HG03103 (cell line): ENCODE results near the gene TMEM209.
"Not testable (repeated sequence)": the region's sequence is repeated elsewhere in the genome, so short reads cannot be mapped to it uniquely, and the experiment has no call there.

Source experiments
- ATAC-seq: cut with Tn5 transposase; IDR thresholded peaks from one replicate; pipeline ENCODE4 v1.9.1; 2021; ENCODE audit warnings: low read depth; ENCODE audit not compliant: unreplicated experiment

The TMEM209 gene

GRCh38 chr7:130219871-130220270 is 14.7 kb upstream of the TMEM209 start:
- no peak for ATAC-seq

DNA sequence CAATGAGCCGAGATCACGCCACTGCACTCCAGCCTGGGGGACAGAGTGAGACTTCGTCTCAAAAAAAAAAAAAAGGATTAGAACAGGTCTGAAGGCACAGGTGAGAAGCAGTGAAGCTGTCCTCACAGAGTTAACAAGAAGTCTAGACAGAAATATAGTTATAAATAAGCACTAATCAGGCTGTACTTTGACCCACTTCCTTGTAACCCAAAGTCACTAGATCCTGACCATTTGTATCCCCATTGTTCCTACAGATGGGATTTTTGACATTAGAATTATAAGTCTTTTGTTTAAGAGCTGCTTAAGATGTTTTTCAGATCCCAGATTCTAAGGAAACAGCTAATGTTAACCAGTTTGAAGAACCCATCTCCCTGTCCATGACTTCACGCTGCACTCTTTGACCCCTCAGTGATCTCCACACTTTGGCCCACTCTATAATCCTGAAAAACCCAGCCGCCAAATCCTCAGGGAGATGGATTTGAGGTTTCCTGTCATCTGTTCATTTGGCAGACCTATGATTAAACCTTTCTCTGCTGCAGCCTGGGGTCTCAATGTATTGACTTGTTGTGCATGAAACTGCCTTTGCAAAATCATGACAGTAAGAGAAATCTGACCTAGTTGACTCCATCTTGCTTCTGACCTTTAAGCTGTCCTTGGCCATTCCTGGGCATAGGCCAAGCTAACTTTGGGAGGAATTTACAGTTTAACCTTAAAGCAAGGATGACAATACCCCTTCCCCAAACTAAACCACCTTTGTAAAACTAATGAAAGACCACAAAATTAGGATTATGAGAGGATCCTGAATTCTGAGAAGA is 13.8 kb upstream of the TMEM209 start:
- no peak for ATAC-seq

DNA sequence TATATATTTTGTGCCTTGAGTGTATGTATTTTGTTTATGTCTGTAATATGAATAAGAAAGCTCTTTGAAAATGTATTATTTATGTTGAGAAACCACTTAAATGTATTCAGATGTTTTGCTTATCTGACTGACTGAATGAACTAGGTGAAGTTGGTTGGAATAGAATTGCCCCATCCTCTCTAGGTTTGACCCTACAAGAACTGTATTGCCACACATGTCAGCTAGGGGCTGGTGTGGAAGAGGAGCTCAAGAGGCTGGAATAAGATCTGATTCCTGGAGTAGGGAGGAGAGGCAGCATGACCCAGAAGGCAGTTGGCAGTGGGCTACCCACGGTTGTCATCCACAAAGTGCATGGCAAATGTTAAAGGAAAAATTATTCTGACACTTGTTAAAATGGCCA is 11.5 kb upstream of the TMEM209 start:
- no peak for ATAC-seq

- no peak for ATAC-seq
Measured at GRCh38 chr7:130216025-130216424, 10.8 kb upstream of the TMEM209 start.

- no peak for ATAC-seq
Measured at GRCh38 chr7:130213828-130214227, 8.6 kb upstream of the TMEM209 start.

DNA sequence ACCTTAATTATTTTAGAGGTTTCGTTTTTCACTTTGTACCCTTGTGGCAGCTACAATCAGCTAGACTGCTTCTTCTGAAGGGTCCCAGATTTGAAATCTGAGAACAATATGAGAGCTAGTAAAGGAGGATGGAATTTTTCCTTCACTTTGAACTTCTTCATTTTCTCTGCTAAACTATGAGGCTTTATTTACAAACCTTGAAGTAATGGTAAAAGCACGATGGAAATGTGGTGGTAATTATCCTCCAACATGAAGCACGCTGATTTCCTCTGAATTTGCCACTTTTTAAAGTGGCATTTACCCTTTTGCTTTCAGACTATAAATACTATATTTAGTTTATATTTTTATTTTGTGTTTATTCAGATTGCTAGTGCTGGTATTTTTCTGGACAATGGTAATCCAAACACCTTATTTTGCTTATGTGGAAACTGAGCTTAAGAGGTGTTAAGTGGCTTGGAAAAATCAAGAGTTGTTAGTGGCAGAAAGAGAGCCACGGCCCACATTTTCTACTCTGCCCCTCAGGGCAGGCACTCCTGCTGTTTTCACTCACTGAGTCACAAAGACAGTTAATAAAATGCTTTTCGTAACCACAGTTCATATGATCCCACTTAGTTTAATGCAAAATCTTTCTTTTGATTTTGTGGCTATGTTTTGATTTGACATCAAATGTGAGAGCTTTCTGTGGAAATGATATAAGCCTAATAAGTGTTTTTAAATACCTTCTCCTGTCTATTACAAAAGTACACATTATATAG is 5.2 kb upstream of the TMEM209 start:
- ATAC-seq = no peak

GRCh38 chr7:130208516-130208915 is 3.3 kb upstream of the TMEM209 start:
- ATAC-seq = no peak

DNA sequence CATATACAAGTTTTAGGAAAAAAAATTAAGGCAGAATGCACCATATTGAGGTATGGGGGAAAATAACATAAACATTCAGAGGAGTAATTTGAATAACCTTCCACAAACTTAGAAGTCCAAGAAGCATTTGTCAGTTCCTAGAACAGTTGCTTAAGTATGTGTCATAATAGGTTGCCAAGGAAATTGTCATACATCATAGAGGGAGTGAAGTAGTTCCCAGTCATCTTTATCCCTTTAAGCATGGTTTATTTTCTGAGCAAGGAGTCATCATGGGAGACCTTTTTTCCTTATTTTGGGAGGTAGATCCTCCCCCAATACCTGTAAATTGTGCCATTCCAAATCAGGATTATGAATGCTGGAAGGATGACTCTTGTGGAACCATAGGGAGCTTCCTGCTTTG is 2.4 kb upstream of the TMEM209 start, which contains the start of gene SSMEM1:
TSS of gene SSMEM1 (plus strand) at position 219 of the 400 bp plus-strand sequence. CDS start at position 270, 51 bp downstream.
- no peak for ATAC-seq

- no peak for ATAC-seq
Measured at GRCh38 chr7:130207033-130207432, 1.8 kb upstream of the TMEM209 start.

DNA sequence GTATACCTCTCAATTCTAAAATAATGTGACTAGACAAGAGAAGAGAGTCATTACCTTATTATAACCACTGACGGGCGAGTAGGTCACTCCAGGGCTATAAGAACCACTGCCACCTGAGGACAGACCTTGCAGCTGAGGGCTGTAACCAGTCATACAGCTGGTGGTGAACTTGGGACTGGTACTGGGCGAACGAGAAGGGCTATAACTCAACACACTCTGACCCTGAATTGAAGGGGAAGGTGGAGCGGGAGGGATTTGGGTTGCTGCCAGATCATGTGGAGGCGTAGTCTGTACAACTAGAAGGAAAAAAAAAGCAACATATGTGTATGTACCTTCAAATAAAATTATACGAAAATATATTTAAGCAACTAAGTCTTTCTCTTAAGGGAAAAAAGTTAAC is 3.4 kb downstream of the TMEM209 start:
- no peak for ATAC-seq

- ATAC-seq = no peak
Measured at GRCh38 chr7:130197094-130197493, 8.1 kb downstream of the TMEM209 start.

DNA sequence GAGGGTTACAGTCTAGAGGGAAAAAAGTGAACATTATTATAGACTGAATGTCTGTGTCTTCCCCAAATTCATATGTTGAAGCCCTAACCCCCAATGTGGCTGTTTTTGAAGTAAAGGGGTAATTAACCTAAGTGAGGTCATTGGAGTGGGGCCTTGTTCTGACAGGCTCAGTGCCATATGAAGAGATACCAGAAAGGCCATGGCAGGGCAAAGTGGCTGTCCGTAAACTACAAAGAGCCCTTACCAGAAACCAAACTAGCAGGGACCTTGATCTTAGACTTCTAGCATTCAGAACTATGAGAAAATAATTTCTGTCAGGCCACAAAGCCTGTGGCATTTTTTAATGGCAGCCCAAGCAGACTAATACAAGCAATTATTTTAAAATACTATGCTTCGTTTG is 8.7 kb downstream of the TMEM209 start:
- no peak for ATAC-seq

- ATAC-seq = no peak
Measured at GRCh38 chr7:130195396-130195795, 9.8 kb downstream of the TMEM209 start.

DNA sequence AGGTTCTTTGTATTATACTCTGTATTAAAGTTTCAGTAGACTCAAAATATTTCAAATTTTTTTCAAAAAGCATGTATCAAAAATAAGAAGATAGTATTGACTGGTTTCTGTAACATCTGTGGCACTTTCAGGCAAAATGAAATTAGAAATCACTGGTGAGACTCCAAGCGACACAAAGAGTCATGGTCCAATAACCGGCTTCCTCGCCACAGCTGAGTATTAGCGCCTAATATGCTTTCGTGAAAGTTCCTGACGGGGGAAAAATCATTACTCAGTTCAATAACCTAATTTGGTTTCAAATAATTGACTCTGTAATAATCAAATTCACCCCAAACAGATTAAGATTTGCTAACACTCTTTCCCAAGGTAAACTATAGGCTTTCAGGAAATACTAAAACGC is 13.4 kb downstream of the TMEM209 start:
- no peak for ATAC-seq

DNA sequence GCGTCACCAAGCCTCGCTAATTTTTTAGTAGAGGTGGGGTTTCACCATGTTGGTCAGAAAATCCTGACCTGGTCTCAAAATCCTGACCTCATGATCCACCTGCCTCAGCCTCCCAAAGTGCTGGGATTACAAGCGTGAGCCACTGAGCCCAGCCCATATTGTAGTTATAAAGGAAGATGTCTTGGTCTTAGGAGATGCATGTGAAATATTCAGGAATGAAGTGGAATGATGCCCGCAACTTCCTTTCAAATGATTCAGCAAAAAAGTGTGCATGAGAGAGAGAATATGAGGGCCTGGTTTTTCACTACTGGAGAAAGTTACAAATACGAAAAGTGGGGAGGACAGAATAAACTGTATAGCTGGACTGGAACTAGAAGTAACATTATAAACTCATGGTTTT is 15.9 kb downstream of the TMEM209 start:
- no peak for ATAC-seq

GRCh38 chr7:130187360-130187759 is 17.8 kb downstream of the TMEM209 start:
- no peak for ATAC-seq

- ATAC-seq = not testable (repeated sequence)
Measured at GRCh38 chr7:130184349-130184748, 20.9 kb downstream of the TMEM209 start.

GRCh38 chr7:130182990-130183389 is 22.2 kb downstream of the TMEM209 start:
- ATAC-seq = peak; percentile 74

GRCh38 chr7:130181263-130181605 is 24.0 kb downstream of the TMEM209 start:
- no peak for ATAC-seq

GRCh38 chr7:130180571-130181262 is 24.5 kb downstream of the TMEM209 start:
- no peak for ATAC-seq

GRCh38 chr7:130179631-130180030 is 25.6 kb downstream of the TMEM209 start:
- no peak for ATAC-seq
